Measurements from ENCODE around the gene VILL. TPM values are rescaled to one million over a fixed set of nuclear protein-coding genes. Genes with fewer than 3 reads are reported as not detected.
"Not testable (repeated sequence)": the region's sequence is repeated elsewhere in the genome, so short reads cannot be mapped to it uniquely, and the experiment has no call there.

The VILL gene
- total RNA-seq, 4 donors from 2014 or later: 5.5 to 13.0 (median 9.5) TPM

DNA sequence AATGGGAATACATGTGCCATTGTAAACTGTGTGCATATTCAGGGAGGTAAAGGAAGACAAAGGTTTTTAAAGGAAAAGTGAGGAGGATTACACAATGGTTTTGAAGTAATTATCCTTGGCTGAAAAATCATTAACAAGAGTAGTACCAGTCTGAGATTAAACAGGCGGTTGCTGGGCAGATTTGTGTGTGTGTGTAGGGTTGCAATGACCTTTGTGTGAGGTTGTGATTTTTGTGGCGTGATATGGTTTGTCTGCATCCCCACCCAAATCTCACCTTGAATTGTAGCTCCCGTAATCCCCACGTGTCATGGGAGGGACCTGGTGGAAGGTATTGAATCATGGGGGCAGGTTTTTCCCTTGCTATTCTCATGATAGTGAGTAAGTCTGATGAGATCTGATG, 55.4 kb downstream of the VILL start:
- intact Hi-C loops (cut with DNase I): no loop called here
- no peak for TF ChIP-seq CTCF (IDR thresholded peaks at IDR 0.05)
- no peak for TF ChIP-seq POLR2A (IDR thresholded peaks at IDR 0.05)
- no peaks in the 10 kb centered on the region for H3K9me3 ChIP-seq
- H3K36me3 ChIP-seq: no peaks in the 10 kb centered on the region
- peaks cover 0 to 11% of the 10 kb centered on the region in 2 donors for H3K4me1 ChIP-seq
- H3K27me3 ChIP-seq: no peaks in the 10 kb centered on the region
- H3K27ac ChIP-seq: no peak overlapping the region
- 93 to 96% methylated on average over 4 of the region's 4 CpGs for WGBS, 2 donors
- DNase-seq: no peak
- H3K4me3 ChIP-seq (replicated peaks in 1 of 3): no peak overlapping the region

DNA sequence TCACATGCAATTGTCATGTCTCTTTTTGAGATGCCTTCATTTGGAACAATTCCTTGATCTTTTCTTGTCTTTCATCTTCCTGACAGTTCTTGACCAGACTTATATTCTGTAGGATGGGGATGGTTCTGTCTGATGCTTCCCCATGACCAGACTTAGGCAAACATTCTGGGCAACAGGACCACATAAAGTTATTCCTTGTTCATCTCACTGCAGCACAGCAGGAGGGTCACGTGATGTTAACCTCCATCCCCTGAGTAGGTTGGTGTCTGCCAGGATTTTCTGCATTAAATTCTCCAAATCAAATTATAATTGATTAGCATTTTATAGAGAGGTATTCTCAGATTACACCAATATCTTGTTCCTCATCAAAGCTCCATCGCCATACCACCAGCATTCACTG, 56.2 kb downstream of the VILL start:
- no peak for DNase-seq
- Histone ChIP-seq H3K27ac (no peak overlapping the region), H3K27me3 (no peaks in the 10 kb centered on the region), H3K4me1 (peaks cover 0 to 11% of the 10 kb centered on the region in 2 donors), H3K4me3 (replicated peaks in 1 of 3) (no peak overlapping the region), H3K36me3 (no peaks in the 10 kb centered on the region), H3K9me3 (no peaks in the 10 kb centered on the region)
- TF ChIP-seq CTCF (IDR thresholded peaks at IDR 0.05): no peak
- TF ChIP-seq POLR2A (IDR thresholded peaks at IDR 0.05): no peak
- 91 to 94% methylated on average over 2 of the region's 2 CpGs for WGBS, 2 donors
- intact Hi-C loops (cut with DNase I): no loop called here

GRCh38 chr3:38047896-38048295, 57.3 kb downstream of the VILL start:
- DNase-seq: no peak
- Histone ChIP-seq H3K4me3 (replicated peaks in 1 of 3) (no peak overlapping the region), H3K27ac (no peak overlapping the region), H3K9me3 (no peaks in the 10 kb centered on the region), H3K4me1 (peaks cover 0 to 11% of the 10 kb centered on the region in 2 donors), H3K36me3 (no peaks in the 10 kb centered on the region), H3K27me3 (no peaks in the 10 kb centered on the region)
- intact Hi-C loops (cut with DNase I): no loop called here
- 81 to 92% methylated on average over 2 of the region's 2 CpGs for WGBS, 2 donors
- TF ChIP-seq CTCF (IDR thresholded peaks at IDR 0.05) (no peak), POLR2A (IDR thresholded peaks at IDR 0.05) (no peak)

DNA sequence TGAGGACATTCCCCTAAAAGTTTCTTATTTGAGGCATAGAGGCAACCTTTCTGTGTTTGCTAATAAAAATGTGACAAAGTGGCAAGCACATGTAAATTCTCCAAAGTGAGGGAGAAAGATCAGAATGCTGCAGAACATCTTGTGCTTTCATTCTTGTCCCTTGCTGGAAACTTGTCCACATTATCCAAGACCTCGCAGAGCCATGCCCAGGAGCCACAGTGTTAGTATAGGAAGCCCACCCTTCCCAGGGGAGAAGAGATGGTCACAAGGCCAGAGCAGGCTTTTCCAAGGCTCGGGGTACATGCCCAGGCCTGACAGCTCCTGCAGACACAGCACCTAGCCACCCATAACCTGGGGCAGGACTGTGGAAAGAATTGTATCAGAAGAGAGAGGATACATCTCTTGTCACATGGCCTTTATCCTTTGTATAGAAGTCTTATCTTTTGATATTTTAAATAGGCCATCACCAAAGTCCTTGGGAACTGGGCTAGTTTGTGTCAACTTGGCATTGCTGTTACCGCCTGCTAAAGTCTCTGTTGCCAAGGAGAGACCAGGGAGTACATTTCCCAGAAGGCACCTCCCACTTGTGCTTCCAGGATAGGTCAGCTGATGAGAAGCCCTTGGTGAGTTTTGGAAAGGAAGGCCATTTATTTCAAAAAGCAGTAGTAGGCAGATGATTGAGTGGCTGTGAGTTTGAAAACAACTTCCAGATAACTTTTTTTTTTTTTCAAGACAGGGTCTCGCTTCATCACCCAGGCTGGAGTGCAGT, 59.0 kb downstream of the VILL start:
- H3K27me3 ChIP-seq: no peaks in the 10 kb centered on the region
- intact Hi-C loops (cut with DNase I): no loop called here
- TF ChIP-seq POLR2A (IDR thresholded peaks at IDR 0.05) (no peak), CTCF (IDR thresholded peaks at IDR 0.05) (no peak)
- 76 to 92% methylated on average over 4 of the region's 4 CpGs for WGBS, 2 donors
- DNase-seq: no peak
- H3K9me3 ChIP-seq: no peaks in the 10 kb centered on the region
- H3K4me3 ChIP-seq (replicated peaks in 1 of 3): no peak overlapping the region
- H3K36me3 ChIP-seq: no peaks in the 10 kb centered on the region
- no peak overlapping the region for H3K27ac ChIP-seq
- peaks cover 0 to 15% of the 10 kb centered on the region in 2 donors for H3K4me1 ChIP-seq

DNA sequence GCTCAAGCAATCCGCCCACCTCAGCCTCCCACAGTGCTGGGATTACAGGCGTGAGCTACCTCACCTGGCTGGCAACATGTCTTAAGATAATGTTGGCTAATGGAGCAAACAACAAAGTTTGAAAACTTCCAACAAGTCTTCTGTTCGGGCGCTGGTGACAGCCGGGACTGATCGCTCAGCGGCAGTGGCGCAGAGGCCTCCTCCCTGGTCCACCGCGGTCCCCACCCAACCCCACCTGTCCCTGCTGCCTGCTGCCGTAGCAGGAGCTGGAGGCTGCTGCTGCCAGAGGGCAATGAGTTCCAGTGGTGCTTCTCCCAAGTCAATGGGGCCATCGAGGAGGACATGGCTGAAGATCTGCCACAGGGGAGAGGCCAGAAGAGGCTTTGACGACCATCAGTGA, 60.5 kb downstream of the VILL start:
- DNase-seq: no peak
- Histone ChIP-seq H3K27me3 (no peaks in the 10 kb centered on the region), H3K27ac (no peak overlapping the region), H3K4me3 (replicated peaks in 1 of 3) (no peak overlapping the region), H3K36me3 (no peaks in the 10 kb centered on the region), H3K4me1 (peaks cover 0 to 16% of the 10 kb centered on the region in 2 donors), H3K9me3 (no peaks in the 10 kb centered on the region)
- intact Hi-C loops (cut with DNase I): no loop called here
- WGBS, 2 donors: 92 to 95% methylated on average over 13 of the region's 13 CpGs
- TF ChIP-seq POLR2A (IDR thresholded peaks at IDR 0.05) (no peak), CTCF (IDR thresholded peaks at IDR 0.05) (no peak)

- H3K36me3 ChIP-seq; H3K9me3 ChIP-seq; H3K27ac ChIP-seq; intact Hi-C loops (cut with DNase I); H3K4me3 ChIP-seq (replicated peaks in 1 of 3); H3K27me3 ChIP-seq; DNase-seq: not testable (repeated sequence)
- WGBS, 2 donors: 97 to 98% methylated on average over 4 to 7 of the region's 32 CpGs
- peaks cover 0 to 16% of the 10 kb centered on the region in 2 donors for H3K4me1 ChIP-seq
Measured at GRCh38 chr3:38053286-38053685, 62.7 kb downstream of the VILL start.

GRCh38 chr3:38053813-38054498, 63.4 kb downstream of the VILL start:
- H3K4me3 ChIP-seq (replicated peaks in 1 of 3); DNase-seq; H3K36me3 ChIP-seq; H3K27ac ChIP-seq; H3K27me3 ChIP-seq; H3K9me3 ChIP-seq; intact Hi-C loops (cut with DNase I): not testable (repeated sequence)
- peaks cover 0 to 16% of the 10 kb centered on the region in 2 donors for H3K4me1 ChIP-seq
- WGBS, 2 donors: 78 to 79% methylated on average over 7 of the region's 9 CpGs
